PFSK-1 (cell line): ENCODE data around the gene NXT1.

Experiments used
- FOXP2 ChIP-seq: optimal IDR thresholded peaks from 2 replicates; pipeline ENCODE3; 2011; ENCODE audit warnings: borderline replicate concordance, control low read depth, inconsistent platforms; ENCODE audit not compliant: insufficient read depth; ENCODE audit errors: extremely low read length, extremely low read depth
- POLR2AphosphoS5 ChIP-seq: IDR thresholded peaks from 2 replicates; pipeline ENCODE4 v1.6.1; 2012; ENCODE audit warnings: low read depth, mild to moderate bottlenecking, control low read depth, low read length, moderate library complexity
- SIN3A ChIP-seq: IDR thresholded peaks from 2 replicates; pipeline ENCODE4 v1.6.1; 2012; ENCODE audit warnings: mild to moderate bottlenecking, low read length, moderate library complexity, borderline replicate concordance; ENCODE audit not compliant: insufficient read depth
- TAF1 ChIP-seq: IDR thresholded peaks from 2 replicates; pipeline ENCODE4 v1.6.1; 2012; ENCODE audit warnings: low read length, control low read depth, borderline replicate concordance; ENCODE audit not compliant: insufficient read depth
- TF ChIP-seq, protein P1 (sequence below), 2 experiments: IDR thresholded peaks; 2 replicates each; pipeline versions ENCODE4 v1.6.1 to v1.8.0; 2011 to 2012; ENCODE audit warnings: low read depth in 2 of 2, low read length in 2 of 2, control low read depth in 1 of 2, inconsistent platforms in 1 of 2, mild to moderate bottlenecking in 1 of 2, moderate library complexity in 1 of 2; ENCODE audit not compliant: insufficient read depth in 1 of 2

NXT1 gene

DNA sequence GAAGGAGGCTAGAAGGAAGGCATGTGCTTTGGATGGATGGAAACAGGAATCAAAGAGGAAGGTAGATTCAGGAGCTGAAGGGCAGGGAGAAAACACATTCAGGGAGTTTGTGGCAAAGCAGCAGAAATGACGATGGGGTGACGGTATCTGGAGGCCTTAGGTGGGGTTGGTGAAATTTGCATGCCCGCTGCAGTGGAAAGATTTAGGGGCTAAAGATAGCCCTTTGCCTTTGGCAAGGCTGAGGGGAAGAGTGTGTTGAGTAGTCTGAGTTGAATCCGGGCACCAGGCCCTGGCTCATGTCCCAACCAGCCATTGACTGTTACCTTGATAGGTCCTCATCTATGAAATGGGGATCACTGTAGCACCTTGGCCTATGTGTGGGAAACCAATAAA is 12.7 kb downstream of the NXT1 start:
- TF ChIP-seq POLR2AphosphoS5 (no peak), SIN3A (no peak), TAF1 (no peak), FOXP2 (no peak)
- TF ChIP-seq, protein P1, sequence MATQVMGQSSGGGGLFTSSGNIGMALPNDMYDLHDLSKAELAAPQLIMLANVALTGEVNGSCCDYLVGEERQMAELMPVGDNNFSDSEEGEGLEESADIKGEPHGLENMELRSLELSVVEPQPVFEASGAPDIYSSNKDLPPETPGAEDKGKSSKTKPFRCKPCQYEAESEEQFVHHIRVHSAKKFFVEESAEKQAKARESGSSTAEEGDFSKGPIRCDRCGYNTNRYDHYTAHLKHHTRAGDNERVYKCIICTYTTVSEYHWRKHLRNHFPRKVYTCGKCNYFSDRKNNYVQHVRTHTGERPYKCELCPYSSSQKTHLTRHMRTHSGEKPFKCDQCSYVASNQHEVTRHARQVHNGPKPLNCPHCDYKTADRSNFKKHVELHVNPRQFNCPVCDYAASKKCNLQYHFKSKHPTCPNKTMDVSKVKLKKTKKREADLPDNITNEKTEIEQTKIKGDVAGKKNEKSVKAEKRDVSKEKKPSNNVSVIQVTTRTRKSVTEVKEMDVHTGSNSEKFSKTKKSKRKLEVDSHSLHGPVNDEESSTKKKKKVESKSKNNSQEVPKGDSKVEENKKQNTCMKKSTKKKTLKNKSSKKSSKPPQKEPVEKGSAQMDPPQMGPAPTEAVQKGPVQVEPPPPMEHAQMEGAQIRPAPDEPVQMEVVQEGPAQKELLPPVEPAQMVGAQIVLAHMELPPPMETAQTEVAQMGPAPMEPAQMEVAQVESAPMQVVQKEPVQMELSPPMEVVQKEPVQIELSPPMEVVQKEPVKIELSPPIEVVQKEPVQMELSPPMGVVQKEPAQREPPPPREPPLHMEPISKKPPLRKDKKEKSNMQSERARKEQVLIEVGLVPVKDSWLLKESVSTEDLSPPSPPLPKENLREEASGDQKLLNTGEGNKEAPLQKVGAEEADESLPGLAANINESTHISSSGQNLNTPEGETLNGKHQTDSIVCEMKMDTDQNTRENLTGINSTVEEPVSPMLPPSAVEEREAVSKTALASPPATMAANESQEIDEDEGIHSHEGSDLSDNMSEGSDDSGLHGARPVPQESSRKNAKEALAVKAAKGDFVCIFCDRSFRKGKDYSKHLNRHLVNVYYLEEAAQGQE (IDR thresholded peaks at IDR 0.05; ENCODE audit: insufficient read depth in 1 of 2, low read depth in 2 of 2, low read length in 2 of 2), result no peak

DNA sequence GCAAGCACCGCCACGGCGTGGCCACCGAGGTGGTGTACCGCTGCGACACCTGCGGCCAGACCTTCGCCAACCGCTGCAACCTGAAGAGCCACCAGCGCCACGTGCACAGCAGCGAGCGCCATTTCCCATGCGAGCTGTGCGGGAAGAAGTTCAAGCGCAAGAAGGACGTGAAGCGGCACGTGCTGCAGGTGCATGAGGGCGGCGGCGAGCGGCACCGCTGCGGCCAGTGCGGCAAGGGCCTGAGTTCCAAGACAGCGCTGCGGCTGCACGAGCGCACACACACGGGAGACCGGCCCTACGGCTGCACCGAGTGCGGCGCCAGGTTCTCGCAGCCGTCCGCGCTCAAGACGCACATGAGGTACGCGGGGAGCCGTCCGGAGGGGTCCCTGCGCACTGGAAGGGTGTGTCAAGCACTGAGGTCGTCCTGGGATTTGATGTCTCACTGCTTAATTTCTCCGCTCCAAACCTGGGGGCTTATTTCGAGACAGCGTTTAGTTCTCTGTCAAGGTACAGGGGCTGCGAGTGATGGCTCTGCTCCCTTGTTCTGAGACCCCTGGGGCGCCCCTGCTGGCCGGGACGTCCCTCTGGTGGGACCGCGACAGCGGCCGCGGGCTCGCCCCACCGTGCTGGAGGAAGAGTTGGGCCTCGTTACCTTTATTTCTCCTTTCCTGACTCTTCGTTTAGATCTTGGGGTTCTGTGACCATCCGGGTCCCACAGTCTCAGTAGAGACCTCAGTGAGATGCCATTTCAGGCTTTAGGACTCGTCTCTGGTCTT is 15.0 kb downstream of the NXT1 start:
- TF ChIP-seq TAF1 (no peak), FOXP2 (no peak), SIN3A (no peak)

DNA sequence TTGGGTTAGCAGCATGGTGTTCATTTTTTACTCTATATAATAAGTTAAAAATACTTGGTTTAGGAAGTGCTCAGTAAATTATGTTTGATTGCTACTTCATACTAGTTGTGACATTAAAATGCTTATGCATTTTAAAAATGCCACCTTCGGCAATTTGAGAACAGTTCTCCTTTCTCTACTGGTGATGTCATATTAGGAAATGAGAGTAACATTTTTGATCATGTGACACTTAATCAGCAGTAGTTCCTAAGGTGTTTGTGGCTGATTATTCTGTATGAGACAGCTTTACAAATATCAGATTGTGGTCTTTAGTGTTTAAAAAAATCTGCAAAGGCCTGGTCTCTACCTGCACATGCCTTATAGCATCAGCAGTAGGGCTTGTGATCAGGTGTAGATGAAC is 15.8 kb downstream of the NXT1 start:
- TF ChIP-seq POLR2AphosphoS5 (no peak), TAF1 (no peak), FOXP2 (no peak), SIN3A (no peak)
- TF ChIP-seq, protein P1 (IDR thresholded peaks at IDR 0.05; ENCODE audit: insufficient read depth in 1 of 2, low read depth in 2 of 2, low read length in 2 of 2), result no peak

DNA sequence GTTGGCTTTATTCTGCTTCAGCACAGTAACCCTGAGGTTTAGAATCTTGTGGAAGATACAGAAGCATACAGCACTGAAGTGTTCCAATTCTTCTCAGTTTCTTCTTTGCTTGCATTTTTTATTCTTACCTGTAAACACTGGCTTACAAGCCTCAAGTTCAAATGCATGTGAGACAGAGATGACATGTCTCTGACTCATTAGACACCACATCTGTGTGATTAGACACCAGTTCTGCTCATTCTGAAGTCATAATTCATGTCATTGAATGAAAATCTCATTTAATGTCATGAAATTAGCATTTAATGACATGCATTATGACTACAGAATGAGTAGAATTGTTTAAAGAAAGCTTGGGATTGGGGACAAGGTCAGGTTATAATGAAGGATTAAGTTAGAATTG is 17.2 kb downstream of the NXT1 start:
- TF ChIP-seq FOXP2 (no peak), SIN3A (no peak), POLR2AphosphoS5 (no peak), TAF1 (no peak)
- TF ChIP-seq, protein P1 (IDR thresholded peaks at IDR 0.05; ENCODE audit: insufficient read depth in 1 of 2, low read depth in 2 of 2, low read length in 2 of 2), result no peak

DNA sequence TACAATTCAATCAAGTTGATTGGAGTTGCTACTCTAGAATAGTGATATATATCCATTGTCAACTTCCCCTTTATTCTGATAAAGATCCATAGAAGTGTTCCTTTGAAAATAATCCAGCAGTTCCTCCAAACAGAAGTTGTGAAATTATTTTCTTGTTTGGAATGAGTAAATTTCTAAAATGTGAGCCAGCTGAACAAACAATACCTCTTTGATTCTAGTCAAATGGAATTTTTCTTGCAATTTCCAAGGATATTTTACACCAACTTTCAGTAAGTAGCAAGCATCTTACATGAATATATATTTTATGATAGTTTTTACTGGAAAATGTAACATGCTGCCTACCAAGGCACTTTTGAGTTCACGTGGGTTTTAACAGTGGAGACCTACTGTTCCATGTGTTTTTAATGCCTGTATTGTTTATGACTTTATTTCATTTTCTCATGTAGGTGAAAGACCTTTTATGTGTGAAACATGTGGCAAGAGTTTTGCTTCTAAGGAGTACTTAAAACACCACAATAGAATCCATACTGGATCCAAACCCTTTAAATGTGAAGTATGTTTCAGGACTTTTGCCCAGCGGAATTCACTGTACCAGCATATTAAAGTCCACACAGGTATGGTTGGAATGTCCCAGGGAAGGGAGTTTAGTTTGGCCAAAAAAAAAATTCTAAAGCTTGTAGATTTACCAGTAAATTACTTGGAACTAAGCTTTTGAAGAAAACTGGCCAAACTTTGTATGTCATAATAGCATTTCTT is 17.9 kb downstream of the NXT1 start:
- no peak for TF ChIP-seq POLR2AphosphoS5
- TF ChIP-seq, protein P1 (IDR thresholded peaks at IDR 0.05; ENCODE audit: insufficient read depth in 1 of 2, low read depth in 2 of 2, low read length in 2 of 2), result no peak
- no peak for TF ChIP-seq FOXP2
- TF ChIP-seq TAF1, result no peak
- no peak for TF ChIP-seq SIN3A
